Muscle of leg (tissue), 11 donors: ENCODE measurements around the gene ANO6. TPM values are rescaled to one million over a fixed set of nuclear protein-coding genes. Genes with fewer than 3 reads are reported as not detected.
"Not testable (repeated sequence)": the region's sequence is repeated elsewhere in the genome, so short reads cannot be mapped to it uniquely, and the experiment has no call there.

Experiments
- DNase-seq: peaks from one replicate; pipeline ENCODE4 v3.0.0; 2013
- H3K27ac ChIP-seq: one replicate; pipeline ENCODE4 v1.5.1; 2013; ENCODE audit warnings: mild to moderate bottlenecking, low read length, control low read depth
- H3K27me3 ChIP-seq: one replicate; pipeline ENCODE4 v1.6.1; 2013; ENCODE audit warnings: low read length; ENCODE audit not compliant: control insufficient read depth, insufficient read depth
- H3K36me3 ChIP-seq: one replicate; pipeline ENCODE4 v1.6.1; 2013; ENCODE audit warnings: low read length; ENCODE audit not compliant: control insufficient read depth, insufficient read depth
- H3K4me1 ChIP-seq: one replicate; pipeline ENCODE4 v1.6.1; 2013; ENCODE audit warnings: low read length; ENCODE audit not compliant: control insufficient read depth, insufficient read depth
- H3K4me3 ChIP-seq: one replicate; pipeline ENCODE4 v1.5.1; 2013; ENCODE audit warnings: low read length, control low read depth
- H3K9me3 ChIP-seq: replicated peaks from 2 replicates; pipeline ENCODE4 v1.6.1; 2013; ENCODE audit warnings: low read depth, low read length; ENCODE audit not compliant: control insufficient read depth
- WGBS: methylation state at CpG from one replicate; pipeline ENCODE4 v1.1.5; 2013; ENCODE audit warnings: missing lambda C conversion rate; ENCODE audit not compliant: insufficient coverage; 5-methylcytosine and 5-hydroxymethylcytosine counted together
- polyA plus RNA-seq, 8 donors: library from polyadenylated mRNA; unstranded; fragments of 120-200 nt; gene quantifications; one replicate each; pipeline versions ENCODE4 v1.2.1 to v1.2.3, GENCODE V29; 2013; ENCODE audit warnings: inconsistent platforms in 1 of 8, low replicate concordance in 1 of 8; ENCODE audit not compliant: insufficient read length in 8 of 8, insufficient read depth in 1 of 8
- total RNA-seq: library from RNA; stranded (reverse); fragments of 120-200 nt; gene quantifications from one replicate; pipeline ENCODE4 v1.2.4, GENCODE V29; 2013

Gene ANO6
- total and polyA plus RNA-seq, 9 donors: 38.7 to 61.7 (median 56.7) TPM

GRCh38 chr12:45381351-45381750, 165.5 kb downstream of the ANO6 start:
- H3K27me3 ChIP-seq: no peaks in the 10 kb centered on the region
- H3K36me3 ChIP-seq: peaks cover 34% of the 10 kb centered on the region

GRCh38 chr12:45388545-45388944, 172.7 kb downstream of the ANO6 start:
- H3K4me1 ChIP-seq: no peaks in the 10 kb centered on the region
- peak; percentile 79 for DNase-seq
- H3K36me3 ChIP-seq: peaks cover 40% of the 10 kb centered on the region
- no peaks in the 10 kb centered on the region for H3K27me3 ChIP-seq
- no peaks in the 10 kb centered on the region for H3K9me3 ChIP-seq
- no CpG with 5 or more reads among the region's 1 CpG for WGBS
- H3K4me3 ChIP-seq: no peak overlapping the region
- no peak overlapping the region for H3K27ac ChIP-seq

More at GRCh38 chr12:45381351-45381750, 165.5 kb downstream of the ANO6 start:
- H3K9me3 ChIP-seq: no peaks in the 10 kb centered on the region
- no peak overlapping the region for H3K27ac ChIP-seq
- 88% methylated on average over 4 of the region's 4 CpGs for WGBS
- no peak for DNase-seq
- H3K4me3 ChIP-seq: no peak overlapping the region
- no peaks in the 10 kb centered on the region for H3K4me1 ChIP-seq

DNA sequence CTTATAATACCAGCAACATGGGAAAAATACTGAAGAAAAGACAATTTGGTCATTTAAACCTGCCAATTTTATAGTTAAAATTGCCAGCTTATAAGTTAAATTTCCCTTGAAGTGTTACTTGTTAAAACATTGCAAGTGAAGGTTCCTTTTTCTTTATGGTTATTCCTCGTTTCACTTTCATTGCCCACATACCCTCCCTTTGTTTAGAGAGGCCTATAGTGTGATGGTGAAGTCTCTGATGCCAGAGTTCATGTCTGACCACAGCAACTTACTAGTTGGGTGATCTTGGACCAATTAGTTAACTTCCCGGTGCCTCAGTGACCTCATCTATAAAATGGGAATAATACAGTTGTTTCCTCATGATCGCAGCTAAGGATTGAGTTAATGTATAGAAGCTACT, 173.5 kb downstream of the ANO6 start:
- peaks cover 40% of the 10 kb centered on the region for H3K36me3 ChIP-seq
- H3K4me1 ChIP-seq: no peaks in the 10 kb centered on the region
- whole genome bisulfite sequencing: no CpG with 5 or more reads among the region's 3 CpGs
- no peak overlapping the region for H3K27ac ChIP-seq
- H3K27me3 ChIP-seq: no peaks in the 10 kb centered on the region
- H3K9me3 ChIP-seq: no peaks in the 10 kb centered on the region
- DNase-seq: no peak
- no peak overlapping the region for H3K4me3 ChIP-seq

GRCh38 chr12:45397499-45397898, 181.6 kb downstream of the ANO6 start:
- H3K9me3 ChIP-seq, H3K27ac ChIP-seq, H3K4me3 ChIP-seq, H3K27me3 ChIP-seq, H3K4me1 ChIP-seq, DNase-seq, H3K36me3 ChIP-seq: not testable (repeated sequence)
- no CpG with 5 or more reads among the region's 4 CpGs for WGBS

DNA sequence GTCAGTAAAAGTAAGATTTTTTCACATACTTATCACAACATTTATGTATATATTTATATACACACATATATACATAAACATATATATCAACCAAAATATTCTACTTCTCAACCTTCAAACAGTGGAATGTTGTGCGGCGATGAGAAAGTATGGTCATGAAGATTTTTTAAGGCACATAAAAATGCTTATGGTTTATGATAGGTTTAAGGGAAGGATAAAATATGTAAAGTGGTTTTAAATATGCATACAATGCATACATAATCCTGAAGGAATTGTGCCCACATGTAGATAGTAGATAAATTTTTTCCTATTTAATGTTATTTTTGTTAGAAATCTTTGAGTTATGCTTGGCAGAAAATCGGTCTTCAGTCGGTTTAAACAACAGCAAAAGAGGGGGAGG, 182.7 kb downstream of the ANO6 start:
- no peaks in the 10 kb centered on the region for H3K9me3 ChIP-seq
- no CpG with 5 or more reads among the region's 4 CpGs for WGBS
- peaks cover 8% of the 10 kb centered on the region for H3K36me3 ChIP-seq
- H3K4me1 ChIP-seq: no peaks in the 10 kb centered on the region
- no peak overlapping the region for H3K27ac ChIP-seq
- H3K4me3 ChIP-seq: no peak overlapping the region
- DNase-seq: no peak
- H3K27me3 ChIP-seq: no peaks in the 10 kb centered on the region

DNA sequence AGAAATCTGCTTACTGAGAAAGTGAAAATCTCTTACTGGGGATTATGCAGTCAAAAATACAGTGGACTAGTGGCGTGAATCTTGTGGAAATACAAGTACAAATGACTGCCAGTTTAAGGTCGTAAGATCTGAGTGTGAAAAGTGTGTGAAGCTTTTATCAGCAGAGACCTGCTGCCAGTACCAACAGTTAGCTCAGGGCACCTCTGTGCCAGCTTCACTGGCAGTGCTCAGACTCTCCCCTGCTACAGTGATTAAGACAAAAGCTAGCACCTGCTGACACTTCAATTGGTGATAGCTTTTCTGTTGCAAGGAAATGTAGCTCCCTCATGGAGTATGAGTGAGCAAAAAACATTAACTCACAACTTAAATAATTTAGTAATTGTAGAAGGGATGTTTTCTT, 185.1 kb downstream of the ANO6 start:
- H3K4me3 ChIP-seq: no peak overlapping the region
- no peaks in the 10 kb centered on the region for H3K9me3 ChIP-seq
- H3K36me3 ChIP-seq: peaks cover 18% of the 10 kb centered on the region
- H3K4me1 ChIP-seq: no peaks in the 10 kb centered on the region
- H3K27me3 ChIP-seq: no peaks in the 10 kb centered on the region
- 67% methylated on average over 2 of the region's 2 CpGs for WGBS
- H3K27ac ChIP-seq: no peak overlapping the region
- DNase-seq: no peak

GRCh38 chr12:45402288-45402687, 186.4 kb downstream of the ANO6 start:
- peak overlapping the region; percentile 48 for H3K27ac ChIP-seq
- no peaks in the 10 kb centered on the region for H3K27me3 ChIP-seq
- DNase-seq: peak; percentile 93
- H3K4me1 ChIP-seq: peaks cover 3% of the 10 kb centered on the region
- no peaks in the 10 kb centered on the region for H3K9me3 ChIP-seq
- H3K4me3 ChIP-seq: no peak overlapping the region
- WGBS: 0% methylated on average over 3 of the region's 6 CpGs
- peaks cover 18% of the 10 kb centered on the region for H3K36me3 ChIP-seq

DNA sequence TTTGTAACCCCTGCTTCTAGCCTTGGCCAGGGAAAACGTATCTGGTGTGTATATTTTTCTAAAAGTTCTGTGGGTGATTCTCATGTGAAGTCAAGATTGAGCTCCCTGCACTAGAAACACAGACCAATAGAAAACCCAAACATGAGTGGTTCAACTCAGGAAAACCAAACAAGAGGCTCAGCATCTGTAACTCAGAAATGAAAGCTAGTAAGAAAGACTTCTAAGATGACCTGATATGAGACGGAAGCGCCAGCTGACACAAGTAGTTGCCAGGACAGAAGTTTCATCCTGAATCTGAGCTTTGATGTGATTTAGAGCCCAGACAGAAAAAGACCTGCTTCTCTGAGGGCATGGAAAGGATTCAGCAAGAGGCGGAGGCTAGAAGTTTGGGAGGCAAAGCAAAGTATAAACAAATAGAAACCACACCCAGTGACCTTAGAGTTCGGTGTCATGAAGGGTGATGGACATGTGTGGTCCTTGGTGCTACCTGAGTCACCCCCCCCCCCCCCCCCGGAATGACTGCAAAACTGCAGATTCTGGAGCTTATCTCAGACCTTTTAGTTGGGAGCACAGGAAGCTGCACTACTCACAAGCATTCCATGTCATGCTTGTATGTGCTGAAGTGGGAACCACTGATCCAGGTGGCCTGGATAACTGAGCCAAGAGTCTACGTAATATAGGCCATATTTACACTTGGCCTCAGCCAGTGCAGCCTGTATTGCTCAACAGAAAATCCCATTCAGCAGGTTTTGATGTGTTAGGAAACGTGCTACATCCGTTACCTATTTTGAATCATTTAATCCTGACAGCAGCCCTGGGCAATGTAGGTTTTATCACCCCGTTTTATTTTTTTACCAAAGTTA, 191.3 kb downstream of the ANO6 start:
- Histone ChIP-seq H3K27me3 (no peaks in the 10 kb centered on the region), H3K9me3 (no peaks in the 10 kb centered on the region), H3K27ac (peak overlapping the region; percentile 45), H3K4me1 (peaks cover 21% of the 10 kb centered on the region), H3K36me3 (peaks cover 28% of the 10 kb centered on the region), H3K4me3 (no peak overlapping the region)
- DNase-seq: peak; percentile 92
- 94% methylated on average over 2 of the region's 10 CpGs for WGBS

DNA sequence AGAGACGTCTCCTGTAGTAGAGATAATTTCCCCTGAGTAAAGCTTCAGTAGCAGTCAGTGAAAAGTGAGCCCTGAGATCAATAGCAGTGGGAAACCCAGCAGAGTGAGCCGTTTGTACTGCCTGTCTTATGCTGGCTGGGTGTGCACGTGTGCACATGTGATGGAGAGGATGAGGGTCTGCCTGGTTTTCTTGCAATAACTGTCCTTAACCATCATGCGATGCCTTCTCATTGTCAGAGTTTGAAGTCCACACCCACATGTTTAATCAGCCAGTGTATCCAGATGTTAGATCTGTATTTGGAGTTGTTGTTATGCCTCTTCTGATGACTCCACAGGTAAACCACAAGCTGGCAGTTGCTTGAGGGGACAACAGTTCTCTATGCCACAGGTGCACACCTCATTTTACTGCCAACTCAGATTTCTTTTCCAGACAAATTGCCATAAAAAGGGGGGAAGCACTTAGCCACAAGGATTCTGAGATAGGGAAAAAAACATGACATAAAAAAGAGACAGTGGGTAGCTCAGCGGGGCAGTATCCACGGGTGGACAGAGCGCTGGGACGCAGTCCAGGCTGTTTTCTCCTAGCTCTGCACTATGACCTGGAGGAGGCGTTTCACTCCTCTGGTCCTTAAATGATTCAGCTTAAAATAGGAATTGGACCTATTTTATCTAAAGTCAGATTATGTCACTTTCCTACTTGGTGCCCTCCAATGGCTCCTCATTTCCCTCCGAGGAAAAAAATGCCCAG, 192.3 kb downstream of the ANO6 start:
- H3K9me3 ChIP-seq: no peaks in the 10 kb centered on the region
- peaks cover 36% of the 10 kb centered on the region for H3K36me3 ChIP-seq
- H3K27me3 ChIP-seq: no peaks in the 10 kb centered on the region
- 59% methylated on average over 3 of the region's 10 CpGs for WGBS
- peak overlapping the region; percentile 43 for H3K27ac ChIP-seq
- DNase-seq: no peak
- peaks cover 21% of the 10 kb centered on the region for H3K4me1 ChIP-seq
- no peak overlapping the region for H3K4me3 ChIP-seq

DNA sequence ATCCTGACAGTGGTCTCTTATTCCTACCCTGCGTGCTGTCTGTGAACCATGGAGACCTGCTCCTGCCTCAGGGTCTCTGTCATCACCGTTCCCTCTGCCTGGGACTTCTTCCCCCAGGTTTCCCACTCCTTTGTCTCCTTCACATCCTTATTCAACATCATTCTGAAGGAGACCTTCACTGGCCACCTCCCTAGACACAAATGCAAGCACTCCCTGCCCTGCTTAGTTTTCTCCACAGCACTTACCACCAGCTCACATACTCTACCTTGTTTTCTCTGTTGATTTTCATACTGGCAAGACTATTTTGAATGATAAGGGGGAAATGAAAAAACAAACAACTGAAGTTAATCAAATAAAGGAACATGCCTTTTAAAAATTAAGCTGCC, 192.8 kb downstream of the ANO6 start:
- H3K9me3 ChIP-seq: no peaks in the 10 kb centered on the region
- H3K27ac ChIP-seq: no peak overlapping the region
- no peak for DNase-seq
- H3K4me1 ChIP-seq: peaks cover 21% of the 10 kb centered on the region
- no peaks in the 10 kb centered on the region for H3K27me3 ChIP-seq
- H3K36me3 ChIP-seq: peaks cover 35% of the 10 kb centered on the region
- no peak overlapping the region for H3K4me3 ChIP-seq
- 88% methylated on average over 2 of the region's 2 CpGs for WGBS
